HEK293 (cell line): Measurements from ENCODE around the gene EXTL1.
A peak's percentile ranks its signal among the peaks of the same experiment; 100 is the strongest.

Experiments used
- CTCF ChIA-PET: fragments of 350-600 bp; formaldehyde crosslinking; extraction: SDS; loops from one replicate; lab custom pipeline; 2021; ENCODE audit warnings: antibody characterized with exemption; lab: Yijun Ruan, JAX
- POLR2A ChIA-PET: fragments of 300-600 bp; formaldehyde crosslinking; extraction: SDS; loops from one replicate; lab custom pipeline; 2020; ENCODE audit warnings: antibody characterized with exemption, inconsistent platforms; lab: Yijun Ruan, JAX
- H3K27ac ChIP-seq: fragments of 200-500 bp; sonication (Bioruptor generic); 2 replicates; pipeline ENCODE4 v1.5.1; 2014; ENCODE audit warnings: low read depth, low read length, control low read depth, inconsistent platforms; ENCODE audit errors: extremely low read depth
- H3K36me3 ChIP-seq, 2 experiments: fragments of 200-500 bp in 1 of 2; sonication (Bioruptor generic) in 1 of 2; 1 replicate in 1 of 2; 2 replicates in 1 of 2; pipeline ENCODE4 v1.5.1; 2014 to 2017; ENCODE audit warnings: inconsistent platforms in 2 of 2, low read length in 2 of 2; ENCODE audit not compliant: control insufficient read depth in 2 of 2, insufficient read depth in 1 of 2
- H3K4me1 ChIP-seq: fragments of 200-500 bp; sonication (Bioruptor generic); 2 replicates; pipeline ENCODE4 v1.5.1; 2014; ENCODE audit warnings: mild to moderate bottlenecking, low read length, inconsistent platforms; ENCODE audit not compliant: control insufficient read depth, insufficient read depth
- H3K4me3 ChIP-seq: 2 replicates; pipeline ENCODE4 v1.5.1; 2011; ENCODE audit warnings: low read depth, mild to moderate bottlenecking, control low read depth, low read length, moderate library complexity
- H3K9me3 ChIP-seq: fragments of 200-500 bp; sonication (Bioruptor generic); 2 replicates; pipeline ENCODE4 v1.5.1; 2014; ENCODE audit warnings: low read depth, low read length, inconsistent platforms; ENCODE audit not compliant: control insufficient read depth, insufficient read depth
- BCL11A ChIP-seq: fragments of 450-650 bp; formaldehyde crosslinking; IDR thresholded peaks from 2 replicates; pipeline ENCODE4 v1.5.1; 2016; ENCODE audit warnings: low read depth, missing biosample characterization, missing genetic modification characterization
- GLIS2 ChIP-seq: fragments of 450-650 bp; formaldehyde crosslinking; IDR thresholded peaks from 2 replicates; pipeline ENCODE4 v1.5.1; 2016; ENCODE audit warnings: missing biosample characterization, missing genetic modification characterization
- KLF7 ChIP-seq: fragments of 450-650 bp; formaldehyde crosslinking; IDR thresholded peaks from 2 replicates; pipeline ENCODE4 v1.5.1; 2016; ENCODE audit warnings: missing biosample characterization, missing genetic modification characterization, borderline replicate concordance
- PRDM1 ChIP-seq: fragments of 450-650 bp; formaldehyde crosslinking; IDR thresholded peaks from 2 replicates; pipeline ENCODE4; 2016; ENCODE audit warnings: missing biosample characterization, missing genetic modification characterization
- PRDM10 ChIP-seq: fragments of 450-650 bp; formaldehyde crosslinking; IDR thresholded peaks from 2 replicates; pipeline ENCODE4 v1.5.1; 2016; ENCODE audit warnings: missing biosample characterization, missing genetic modification characterization
- ZFP69B ChIP-seq: fragments of 450-650 bp; formaldehyde crosslinking; IDR thresholded peaks from 2 replicates; pipeline ENCODE4 v1.5.1; 2016; ENCODE audit warnings: missing biosample characterization, missing genetic modification characterization
- ZNF138 ChIP-seq: fragments of 450-650 bp; formaldehyde crosslinking; IDR thresholded peaks from 2 replicates; pipeline ENCODE4 v1.5.1; 2016; ENCODE audit warnings: missing biosample characterization, missing genetic modification characterization, borderline replicate concordance
- ZNF148 ChIP-seq: fragments of 450-650 bp; formaldehyde crosslinking; IDR thresholded peaks from 2 replicates; pipeline ENCODE4 v1.5.0; 2017; ENCODE audit warnings: missing biosample characterization, missing genetic modification characterization, borderline replicate concordance
- ZNF16 ChIP-seq: fragments of 450-650 bp; formaldehyde crosslinking; IDR thresholded peaks from 2 replicates; pipeline ENCODE4 v1.5.1; 2016; ENCODE audit warnings: low read depth, missing biosample characterization, missing genetic modification characterization
- ZNF214 ChIP-seq: fragments of 450-650 bp; formaldehyde crosslinking; IDR thresholded peaks from 2 replicates; pipeline ENCODE4 v1.5.1; 2017; ENCODE audit warnings: missing biosample characterization, mild to moderate bottlenecking, missing genetic modification characterization, borderline replicate concordance
- ZNF221 ChIP-seq: fragments of 450-650 bp; formaldehyde crosslinking; IDR thresholded peaks from 2 replicates; pipeline ENCODE4 v1.5.1; 2017; ENCODE audit warnings: missing biosample characterization, missing genetic modification characterization, borderline replicate concordance
- ZNF544 ChIP-seq: fragments of 450-650 bp; formaldehyde crosslinking; IDR thresholded peaks from 2 replicates; pipeline ENCODE4 v1.5.0; 2017; ENCODE audit warnings: missing biosample characterization, missing genetic modification characterization
- ZNF560 ChIP-seq: fragments of 450-650 bp; formaldehyde crosslinking; IDR thresholded peaks from 2 replicates; pipeline ENCODE4 v1.5.1; 2017; ENCODE audit warnings: missing biosample characterization, missing genetic modification characterization, borderline replicate concordance
- ZNF747 ChIP-seq: fragments of 450-650 bp; formaldehyde crosslinking; IDR thresholded peaks from 2 replicates; pipeline ENCODE4 v1.5.1; 2016; ENCODE audit warnings: missing biosample characterization, missing genetic modification characterization
- TF ChIP-seq, protein P1 (sequence below): fragments of 450-650 bp; formaldehyde crosslinking; IDR thresholded peaks from 2 replicates; pipeline ENCODE4 v1.5.1; 2016; ENCODE audit warnings: missing biosample characterization, missing genetic modification characterization, low read depth
- TF ChIP-seq, protein P2 (sequence below): fragments of 450-650 bp; formaldehyde crosslinking; IDR thresholded peaks from 2 replicates; pipeline ENCODE4 v1.5.1; 2017; ENCODE audit warnings: missing biosample characterization, missing genetic modification characterization
- TF ChIP-seq, protein P3 (sequence below): fragments of 450-650 bp; formaldehyde crosslinking; conservative IDR thresholded peaks from 2 replicates; pipeline ENCODE4 v1.5.1; 2016; ENCODE audit warnings: low read depth, missing biosample characterization, missing genetic modification characterization

The EXTL1 gene

DNA sequence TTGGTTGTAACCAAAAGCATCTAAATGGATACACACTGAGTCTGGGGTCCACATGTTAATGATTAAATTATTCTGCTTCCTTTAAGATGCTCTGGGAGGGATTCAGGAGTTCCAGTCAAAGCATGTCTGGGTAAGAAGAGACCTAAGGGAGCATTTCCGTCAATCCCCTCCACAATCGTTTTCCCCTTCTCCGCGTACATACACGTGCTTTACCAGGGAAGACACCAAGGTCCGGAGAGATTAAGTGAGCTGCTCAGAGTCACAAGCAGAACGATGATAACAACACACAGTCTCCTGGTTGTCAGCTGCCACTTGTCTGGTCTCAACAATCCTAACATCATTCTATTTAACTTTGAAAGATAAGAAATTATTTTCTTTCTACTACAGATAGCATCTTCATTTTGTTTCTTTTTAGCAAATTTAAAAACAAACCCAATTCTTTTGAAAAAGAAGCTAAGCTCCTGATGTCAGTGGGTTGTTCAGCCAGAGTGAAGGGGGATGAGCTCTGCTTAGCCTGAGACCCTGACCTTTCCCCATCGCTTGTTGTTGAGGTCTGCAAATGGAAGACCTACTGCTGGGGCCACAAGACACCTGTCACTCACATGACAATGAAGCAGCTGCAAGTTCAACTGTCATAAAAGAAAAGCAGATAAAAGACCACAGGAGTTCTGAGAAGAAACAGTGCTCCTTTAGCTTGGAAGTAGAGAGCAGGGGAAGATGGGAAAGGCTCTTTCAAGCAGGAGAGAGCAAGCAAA, 28.2 kb upstream of the EXTL1 start:
- ChIA-PET CTCF (interaction anchor here (0.6 to 5.3 kb wide), 4 partner anchors 9 to 195 kb away, joined by 3 to 86 read pairs (median 4); no protein-coding TSS in a partner anchor), POLR2A (interaction anchor here (1.4 to 2.1 kb wide), 2 partner anchors 88 to 98 kb away, joined by 5 read pairs; partner anchors contain the start of gene STMN1)
- Histone ChIP-seq H3K4me1 (no peaks in the 10 kb centered on the region), H3K27ac (no peak overlapping the region), H3K4me3 (no peak overlapping the region), H3K9me3 (no peaks in the 10 kb centered on the region), H3K36me3 (peaks cover 0 to 6% of the 10 kb centered on the region in 2 experiments; a peak in 1 of 3 replicates)
- TF ChIP-seq ZNF138 (tag by site-specific recombination) (no peak), ZFP69B (tag by site-specific recombination) (no peak), GLIS2 (tag by site-specific recombination) (no peak), ZNF221 (no peak), PRDM1 (tag by site-specific recombination) (0 out of 2 replicates have a peak, but pooled peaks have one; percentile 10), BCL11A (tag by site-specific recombination) (no peak)

DNA sequence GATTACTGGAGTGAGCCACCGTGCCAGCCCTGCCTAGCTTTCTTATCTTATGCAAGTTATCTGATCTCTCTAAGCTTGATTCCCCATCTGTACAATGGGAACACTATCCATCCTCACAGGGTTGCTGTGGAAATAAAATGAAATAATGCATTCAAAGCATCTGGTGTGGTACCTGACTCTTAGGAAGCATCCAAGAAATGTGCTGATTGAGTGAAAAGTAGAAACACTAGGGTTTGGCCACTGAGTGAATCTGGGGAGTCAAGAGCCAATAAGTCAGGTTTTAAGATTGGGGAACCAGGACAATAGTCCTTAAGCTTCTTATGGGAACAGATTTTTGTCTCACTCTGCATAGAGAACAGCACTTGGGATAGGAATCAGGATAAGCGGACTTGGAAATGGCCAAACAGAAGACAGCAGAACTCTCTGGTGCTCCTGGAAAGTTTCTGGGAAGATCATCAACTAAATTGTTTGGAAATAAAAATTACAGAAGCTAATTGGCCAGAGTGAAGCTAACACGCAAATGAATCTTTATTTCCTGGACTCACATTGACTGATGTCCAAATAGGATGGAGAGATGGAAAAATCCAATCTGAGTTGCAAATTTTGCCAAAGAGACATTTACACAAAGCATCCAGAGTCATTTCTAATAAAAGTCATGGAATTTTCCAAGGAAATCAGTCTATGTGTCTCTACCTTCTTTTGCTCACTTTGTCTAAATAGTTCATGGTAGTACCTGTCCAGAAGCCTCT, 27.0 kb upstream of the EXTL1 start:
- Histone ChIP-seq H3K4me1 (no peaks in the 10 kb centered on the region), H3K27ac (no peak overlapping the region), H3K4me3 (no peak overlapping the region), H3K9me3 (no peaks in the 10 kb centered on the region), H3K36me3 (peaks cover 0 to 3% of the 10 kb centered on the region in 2 experiments; a peak in 1 of 3 replicates)
- CTCF ChIA-PET: interaction anchor here (0.6 to 5.3 kb wide), 2 partner anchors 28 to 98 kb away, joined by 3 to 86 read pairs; no protein-coding TSS in a partner anchor
- POLR2A ChIA-PET: interaction anchor here (1.4 to 2.1 kb wide), 2 partner anchors 89 to 99 kb away, joined by 5 read pairs; partner anchors contain the start of gene STMN1
- TF ChIP-seq ZNF214: no peak
- no peak for TF ChIP-seq ZNF16
- TF ChIP-seq ZNF560: no peak
- TF ChIP-seq, protein P1, sequence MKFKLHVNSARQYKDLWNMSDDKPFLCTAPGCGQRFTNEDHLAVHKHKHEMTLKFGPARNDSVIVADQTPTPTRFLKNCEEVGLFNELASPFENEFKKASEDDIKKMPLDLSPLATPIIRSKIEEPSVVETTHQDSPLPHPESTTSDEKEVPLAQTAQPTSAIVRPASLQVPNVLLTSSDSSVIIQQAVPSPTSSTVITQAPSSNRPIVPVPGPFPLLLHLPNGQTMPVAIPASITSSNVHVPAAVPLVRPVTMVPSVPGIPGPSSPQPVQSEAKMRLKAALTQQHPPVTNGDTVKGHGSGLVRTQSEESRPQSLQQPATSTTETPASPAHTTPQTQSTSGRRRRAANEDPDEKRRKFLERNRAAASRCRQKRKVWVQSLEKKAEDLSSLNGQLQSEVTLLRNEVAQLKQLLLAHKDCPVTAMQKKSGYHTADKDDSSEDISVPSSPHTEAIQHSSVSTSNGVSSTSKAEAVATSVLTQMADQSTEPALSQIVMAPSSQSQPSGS (tag by site-specific recombination): no peak
- TF ChIP-seq, protein P2, sequence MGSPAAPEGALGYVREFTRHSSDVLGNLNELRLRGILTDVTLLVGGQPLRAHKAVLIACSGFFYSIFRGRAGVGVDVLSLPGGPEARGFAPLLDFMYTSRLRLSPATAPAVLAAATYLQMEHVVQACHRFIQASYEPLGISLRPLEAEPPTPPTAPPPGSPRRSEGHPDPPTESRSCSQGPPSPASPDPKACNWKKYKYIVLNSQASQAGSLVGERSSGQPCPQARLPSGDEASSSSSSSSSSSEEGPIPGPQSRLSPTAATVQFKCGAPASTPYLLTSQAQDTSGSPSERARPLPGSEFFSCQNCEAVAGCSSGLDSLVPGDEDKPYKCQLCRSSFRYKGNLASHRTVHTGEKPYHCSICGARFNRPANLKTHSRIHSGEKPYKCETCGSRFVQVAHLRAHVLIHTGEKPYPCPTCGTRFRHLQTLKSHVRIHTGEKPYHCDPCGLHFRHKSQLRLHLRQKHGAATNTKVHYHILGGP (tag by site-specific recombination): no peak
- no peak for TF ChIP-seq ZNF148
- no peak for TF ChIP-seq PRDM10
- TF ChIP-seq KLF7: no peak
- TF ChIP-seq ZNF544: no peak
- TF ChIP-seq, protein P3, sequence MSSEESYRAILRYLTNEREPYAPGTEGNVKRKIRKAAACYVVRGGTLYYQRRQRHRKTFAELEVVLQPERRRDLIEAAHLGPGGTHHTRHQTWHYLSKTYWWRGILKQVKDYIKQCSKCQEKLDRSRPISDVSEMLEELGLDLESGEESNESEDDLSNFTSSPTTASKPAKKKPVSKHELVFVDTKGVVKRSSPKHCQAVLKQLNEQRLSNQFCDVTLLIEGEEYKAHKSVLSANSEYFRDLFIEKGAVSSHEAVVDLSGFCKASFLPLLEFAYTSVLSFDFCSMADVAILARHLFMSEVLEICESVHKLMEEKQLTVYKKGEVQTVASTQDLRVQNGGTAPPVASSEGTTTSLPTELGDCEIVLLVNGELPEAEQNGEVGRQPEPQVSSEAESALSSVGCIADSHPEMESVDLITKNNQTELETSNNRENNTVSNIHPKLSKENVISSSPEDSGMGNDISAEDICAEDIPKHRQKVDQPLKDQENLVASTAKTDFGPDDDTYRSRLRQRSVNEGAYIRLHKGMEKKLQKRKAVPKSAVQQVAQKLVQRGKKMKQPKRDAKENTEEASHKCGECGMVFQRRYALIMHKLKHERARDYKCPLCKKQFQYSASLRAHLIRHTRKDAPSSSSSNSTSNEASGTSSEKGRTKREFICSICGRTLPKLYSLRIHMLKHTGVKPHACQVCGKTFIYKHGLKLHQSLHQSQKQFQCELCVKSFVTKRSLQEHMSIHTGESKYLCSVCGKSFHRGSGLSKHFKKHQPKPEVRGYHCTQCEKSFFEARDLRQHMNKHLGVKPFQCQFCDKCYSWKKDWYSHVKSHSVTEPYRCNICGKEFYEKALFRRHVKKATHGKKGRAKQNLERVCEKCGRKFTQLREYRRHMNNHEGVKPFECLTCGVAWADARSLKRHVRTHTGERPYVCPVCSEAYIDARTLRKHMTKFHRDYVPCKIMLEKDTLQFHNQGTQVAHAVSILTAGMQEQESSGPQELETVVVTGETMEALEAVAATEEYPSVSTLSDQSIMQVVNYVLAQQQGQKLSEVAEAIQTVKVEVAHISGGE (tag by site-specific recombination): no peak
- no peak for TF ChIP-seq ZNF747 (tag by site-specific recombination)
